Parathyroid adenoma (tissue), 2 donors: Measurements from ENCODE around the gene AKAP8.

ENCODE experiments used
- H2AFZ ChIP-seq: fragments of 300-600 bp; sonication (generic); one replicate; pipeline ENCODE4 v1.7.0; 2017; ENCODE audit warnings: antibody characterized with exemption, mild to moderate bottlenecking
- H3K27ac ChIP-seq: fragments of 300-600 bp; sonication (generic); one replicate; pipeline ENCODE4 v1.7.0; 2017
- H3K27me3 ChIP-seq: fragments of 300-600 bp; sonication (generic); one replicate; pipeline ENCODE4 v1.7.0; 2017; ENCODE audit warnings: low read length; ENCODE audit not compliant: control insufficient read depth, insufficient read depth
- H3K36me3 ChIP-seq: fragments of 300-600 bp; sonication (generic); one replicate; pipeline ENCODE4 v1.7.0; 2017; ENCODE audit warnings: low read length; ENCODE audit not compliant: control insufficient read depth, insufficient read depth
- H3K4me1 ChIP-seq: fragments of 300-600 bp; sonication (generic); one replicate; pipeline ENCODE4 v1.7.0; 2017; ENCODE audit warnings: control low read depth
- H3K4me2 ChIP-seq: fragments of 300-600 bp; sonication (generic); one replicate; pipeline ENCODE4 v1.7.0; 2017; ENCODE audit warnings: low read length
- H3K4me3 ChIP-seq: fragments of 300-600 bp; sonication (generic); one replicate; pipeline ENCODE4 v1.7.0; 2017; ENCODE audit warnings: low read depth, low read length
- H3K79me2 ChIP-seq: fragments of 300-600 bp; sonication (generic); one replicate; pipeline ENCODE4 v1.7.0; 2017; ENCODE audit warnings: control low read depth
- H3K9ac ChIP-seq: fragments of 300-600 bp; sonication (generic); one replicate; pipeline ENCODE4 v1.7.0; 2017; ENCODE audit warnings: mild to moderate bottlenecking
- H3K9me3 ChIP-seq: fragments of 300-600 bp; sonication (generic); one replicate; pipeline ENCODE4 v1.7.0; 2017; ENCODE audit warnings: low read length; ENCODE audit not compliant: control insufficient read depth
- TF ChIP-seq, protein P1 (sequence below): fragments of 300-600 bp; sonication (generic); IDR thresholded peaks from one replicate; pipeline ENCODE4 v1.7.0; 2017; ENCODE audit warnings: antibody characterized with exemption, mild to moderate bottlenecking
- donor health status: primary hyperparathyroidism.

Gene AKAP8

DNA sequence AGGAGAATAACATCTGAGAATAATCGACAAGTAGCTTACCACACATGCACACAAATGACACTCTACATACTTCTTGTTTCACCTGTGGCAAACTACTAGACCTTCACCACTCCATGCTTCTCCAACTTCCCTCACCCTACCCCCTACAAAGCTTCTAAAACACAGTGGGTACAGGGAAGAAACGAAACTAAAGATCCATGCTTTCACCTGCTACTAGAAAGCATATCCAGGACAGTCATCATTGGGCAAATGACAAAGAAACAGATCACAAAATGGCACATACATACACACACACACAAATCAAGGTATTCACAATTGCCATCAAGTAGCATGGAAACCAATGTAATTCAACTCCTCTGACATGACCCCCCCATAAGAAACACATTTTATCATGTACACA is 57.8 kb downstream of the AKAP8 start:
- TF ChIP-seq, protein P1, sequence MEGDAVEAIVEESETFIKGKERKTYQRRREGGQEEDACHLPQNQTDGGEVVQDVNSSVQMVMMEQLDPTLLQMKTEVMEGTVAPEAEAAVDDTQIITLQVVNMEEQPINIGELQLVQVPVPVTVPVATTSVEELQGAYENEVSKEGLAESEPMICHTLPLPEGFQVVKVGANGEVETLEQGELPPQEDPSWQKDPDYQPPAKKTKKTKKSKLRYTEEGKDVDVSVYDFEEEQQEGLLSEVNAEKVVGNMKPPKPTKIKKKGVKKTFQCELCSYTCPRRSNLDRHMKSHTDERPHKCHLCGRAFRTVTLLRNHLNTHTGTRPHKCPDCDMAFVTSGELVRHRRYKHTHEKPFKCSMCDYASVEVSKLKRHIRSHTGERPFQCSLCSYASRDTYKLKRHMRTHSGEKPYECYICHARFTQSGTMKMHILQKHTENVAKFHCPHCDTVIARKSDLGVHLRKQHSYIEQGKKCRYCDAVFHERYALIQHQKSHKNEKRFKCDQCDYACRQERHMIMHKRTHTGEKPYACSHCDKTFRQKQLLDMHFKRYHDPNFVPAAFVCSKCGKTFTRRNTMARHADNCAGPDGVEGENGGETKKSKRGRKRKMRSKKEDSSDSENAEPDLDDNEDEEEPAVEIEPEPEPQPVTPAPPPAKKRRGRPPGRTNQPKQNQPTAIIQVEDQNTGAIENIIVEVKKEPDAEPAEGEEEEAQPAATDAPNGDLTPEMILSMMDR, result no peak
- H3K4me2 ChIP-seq, result no peak overlapping the region
- H3K4me1 ChIP-seq, result peaks cover 72% of the 10 kb centered on the region
- no peak overlapping the region for H3K4me3 ChIP-seq
- H3K9me3 ChIP-seq, result no peaks in the 10 kb centered on the region
- no peak overlapping the region for H2AFZ ChIP-seq
- peaks cover 71% of the 10 kb centered on the region for H3K79me2 ChIP-seq
- no peak overlapping the region for H3K27ac ChIP-seq
- H3K36me3 ChIP-seq, result no peaks in the 10 kb centered on the region
- H3K9ac ChIP-seq, result no peak overlapping the region
- no peaks in the 10 kb centered on the region for H3K27me3 ChIP-seq

DNA sequence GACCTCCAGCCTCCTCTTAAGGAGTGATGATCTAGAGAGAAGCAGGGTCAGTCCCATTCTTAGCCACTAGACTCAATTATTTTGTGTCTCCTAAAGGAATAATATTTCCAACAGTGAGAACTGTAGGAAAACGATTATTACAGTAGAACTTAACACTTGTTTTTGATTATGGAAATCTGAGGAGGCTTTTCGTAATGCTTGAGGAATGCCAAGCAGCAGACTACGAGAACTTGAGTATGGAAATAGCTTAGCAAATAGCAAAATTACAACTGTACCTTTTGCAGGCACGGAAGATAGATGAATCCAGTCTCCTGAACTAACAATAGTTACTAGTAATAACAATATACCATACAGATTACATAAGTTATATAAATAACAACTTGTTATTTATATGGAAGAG is 59.5 kb downstream of the AKAP8 start:
- Histone ChIP-seq H3K9ac (no peak overlapping the region), H3K4me1 (peaks cover 70% of the 10 kb centered on the region), H3K4me3 (no peak overlapping the region), H3K4me2 (peak overlapping the region; percentile 37), H3K27ac (no peak overlapping the region), H3K79me2 (peaks cover 74% of the 10 kb centered on the region), H2AFZ (no peak overlapping the region), H3K27me3 (no peaks in the 10 kb centered on the region), H3K9me3 (no peaks in the 10 kb centered on the region), H3K36me3 (no peaks in the 10 kb centered on the region)
- TF ChIP-seq, protein P1, result no peak

DNA sequence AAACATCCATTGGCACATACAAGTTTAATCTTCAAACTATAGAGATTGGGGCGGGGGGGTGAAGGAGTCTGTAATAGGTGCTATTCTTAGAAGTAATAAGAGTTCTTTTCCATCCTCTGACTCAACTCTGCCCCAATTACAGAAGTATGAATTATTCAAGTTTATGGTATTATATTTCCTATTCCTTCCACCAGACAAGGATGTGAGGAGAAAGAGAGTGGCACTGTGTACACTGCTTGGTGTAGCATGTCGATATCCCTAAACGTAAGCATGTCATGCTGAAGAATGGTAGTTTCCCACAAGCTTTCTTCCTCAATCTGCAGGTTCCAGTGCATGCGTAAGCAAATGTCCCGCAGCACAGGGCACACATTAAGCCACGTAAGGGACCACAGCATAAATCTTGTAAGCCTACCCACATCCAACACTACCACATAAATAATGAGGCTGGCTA is 61.3 kb downstream of the AKAP8 start:
- peaks cover 65% of the 10 kb centered on the region for H3K4me1 ChIP-seq
- TF ChIP-seq, protein P1, result no peak
- H3K4me3 ChIP-seq, result no peak overlapping the region
- no peaks in the 10 kb centered on the region for H3K27me3 ChIP-seq
- H3K4me2 ChIP-seq, result peak overlapping the region; percentile 40
- H3K79me2 ChIP-seq, result peaks cover 74% of the 10 kb centered on the region
- no peak overlapping the region for H3K9ac ChIP-seq
- no peaks in the 10 kb centered on the region for H3K9me3 ChIP-seq
- H3K36me3 ChIP-seq, result no peaks in the 10 kb centered on the region
- H2AFZ ChIP-seq, result no peak overlapping the region
- H3K27ac ChIP-seq, result peak overlapping the region; percentile 36

DNA sequence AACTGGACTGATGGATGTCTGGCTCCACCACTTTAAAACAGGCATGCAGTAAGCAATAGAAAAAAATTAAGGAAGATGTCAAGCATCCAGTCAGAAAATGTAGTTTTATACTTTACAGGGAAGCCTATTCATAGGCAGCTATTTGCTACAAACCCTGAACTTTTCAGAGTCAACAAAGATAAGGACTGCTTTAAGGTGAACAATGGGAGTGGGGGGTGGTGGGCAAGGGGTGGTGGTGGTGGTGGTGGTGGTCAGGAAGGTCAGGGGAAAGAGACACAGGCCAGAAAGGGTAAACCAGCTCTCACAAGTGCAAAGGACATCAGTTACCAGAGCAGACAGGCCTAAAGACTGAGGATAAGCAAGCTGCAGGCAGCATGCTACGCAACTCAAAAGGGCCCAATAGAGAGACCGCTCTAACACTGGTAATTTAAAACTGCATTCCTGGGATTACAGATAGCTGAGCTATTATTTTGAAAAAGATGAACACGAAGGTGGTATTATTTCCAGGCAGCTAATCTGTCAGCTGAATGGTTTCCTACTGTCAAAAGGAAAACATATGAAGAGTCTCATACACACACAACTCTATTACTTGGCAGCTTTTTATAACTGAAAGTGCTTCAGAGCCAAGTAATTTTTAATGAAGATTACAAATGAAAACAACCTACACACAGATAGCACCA is 62.1 kb downstream of the AKAP8 start:
- peak overlapping the region; percentile 36 for H3K27ac ChIP-seq
- H3K4me2 ChIP-seq, result peak overlapping the region; percentile 40
- H3K4me1 ChIP-seq, result peaks cover 63% of the 10 kb centered on the region

More for the DNA sequence above, 62.1 kb downstream of the AKAP8 start:
- Histone ChIP-seq H3K27me3 (no peaks in the 10 kb centered on the region), H3K9ac (no peak overlapping the region), H3K4me3 (no peak overlapping the region), H3K79me2 (peaks cover 80% of the 10 kb centered on the region), H2AFZ (no peak overlapping the region), H3K36me3 (no peaks in the 10 kb centered on the region), H3K9me3 (no peaks in the 10 kb centered on the region)
- TF ChIP-seq, protein P1, result no peak
